ENCODE data around the gene B4GALNT3. TPM values are rescaled to one million over a fixed set of nuclear protein-coding genes. Genes with fewer than 3 reads are reported as not detected.
A peak's percentile ranks its signal among the peaks of the same experiment; 100 is the strongest.

Gene B4GALNT3
- total RNA-seq, 1 donor from 2014 or later = 7.0 TPM

DNA sequence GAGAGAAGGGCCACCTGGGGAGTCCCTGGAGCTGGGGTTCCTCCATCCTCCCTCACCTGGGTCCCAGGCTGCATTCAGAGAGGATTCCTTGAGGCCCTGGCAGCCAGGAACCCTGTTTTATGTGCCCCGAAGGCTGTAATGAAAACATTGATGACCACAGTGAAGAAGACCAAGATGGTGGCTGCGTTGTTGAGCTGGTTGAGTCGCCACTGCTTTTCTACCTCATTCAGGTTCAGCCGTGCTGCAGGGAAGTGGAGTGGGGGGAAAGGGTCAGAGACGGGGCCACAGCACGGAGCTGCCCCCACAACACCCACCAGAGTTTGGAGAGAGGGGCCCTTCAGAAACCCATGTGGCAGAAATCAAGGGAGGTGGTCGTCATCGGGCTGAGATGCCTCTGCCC, 105.4 kb downstream of the B4GALNT3 start:
- H3K4me1 Mint-ChIP-seq = peaks cover 4% of the 10 kb centered on the region
- H3K27me3 Mint-ChIP-seq (ENCODE audit: low read depth) = peaks cover 6% of the 10 kb centered on the region
- TF ChIP-seq, protein P1, sequence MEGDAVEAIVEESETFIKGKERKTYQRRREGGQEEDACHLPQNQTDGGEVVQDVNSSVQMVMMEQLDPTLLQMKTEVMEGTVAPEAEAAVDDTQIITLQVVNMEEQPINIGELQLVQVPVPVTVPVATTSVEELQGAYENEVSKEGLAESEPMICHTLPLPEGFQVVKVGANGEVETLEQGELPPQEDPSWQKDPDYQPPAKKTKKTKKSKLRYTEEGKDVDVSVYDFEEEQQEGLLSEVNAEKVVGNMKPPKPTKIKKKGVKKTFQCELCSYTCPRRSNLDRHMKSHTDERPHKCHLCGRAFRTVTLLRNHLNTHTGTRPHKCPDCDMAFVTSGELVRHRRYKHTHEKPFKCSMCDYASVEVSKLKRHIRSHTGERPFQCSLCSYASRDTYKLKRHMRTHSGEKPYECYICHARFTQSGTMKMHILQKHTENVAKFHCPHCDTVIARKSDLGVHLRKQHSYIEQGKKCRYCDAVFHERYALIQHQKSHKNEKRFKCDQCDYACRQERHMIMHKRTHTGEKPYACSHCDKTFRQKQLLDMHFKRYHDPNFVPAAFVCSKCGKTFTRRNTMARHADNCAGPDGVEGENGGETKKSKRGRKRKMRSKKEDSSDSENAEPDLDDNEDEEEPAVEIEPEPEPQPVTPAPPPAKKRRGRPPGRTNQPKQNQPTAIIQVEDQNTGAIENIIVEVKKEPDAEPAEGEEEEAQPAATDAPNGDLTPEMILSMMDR (IDR thresholded peaks at IDR 0.05; ENCODE audit: unreplicated experiment) = no peak
- no peak overlapping the region for H3K27ac Mint-ChIP-seq
- DNase-seq (ENCODE audit: low spot score in 2 of 2, unreplicated experiment in 2 of 2) = no peak
- H3K9me3 Mint-ChIP-seq = no peaks in the 10 kb centered on the region
- H3K4me3 Mint-ChIP-seq = no peak overlapping the region
- H3K36me3 Mint-ChIP-seq = no peaks in the 10 kb centered on the region

DNA sequence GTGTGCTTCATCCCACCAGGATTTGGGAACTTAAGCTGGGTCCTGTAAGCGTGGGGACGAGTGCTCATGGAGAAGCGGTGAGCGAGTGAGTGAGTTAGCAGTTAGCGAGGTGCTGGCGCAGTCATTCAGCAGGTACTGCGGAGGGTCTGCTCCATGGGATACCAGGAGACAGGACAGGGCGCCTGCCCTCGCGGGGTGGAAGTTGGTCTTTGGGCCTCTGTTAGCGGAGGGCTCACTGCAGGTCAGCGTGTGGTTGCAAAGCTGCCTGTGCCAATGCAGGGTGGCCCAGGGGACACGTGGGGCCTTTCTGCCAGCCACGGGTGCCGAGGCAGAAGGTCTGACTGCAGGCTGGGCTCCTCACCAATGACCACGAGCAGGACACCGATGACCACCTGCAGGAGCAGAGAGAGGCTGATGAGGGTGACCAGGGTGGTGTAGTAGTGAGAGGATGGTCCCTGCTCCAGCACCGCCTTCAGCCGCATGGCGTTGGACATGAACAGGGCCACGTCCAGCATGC, 105.9 kb downstream of the B4GALNT3 start:
- peaks cover 4% of the 10 kb centered on the region for H3K4me1 Mint-ChIP-seq
- no peak for DNase-seq (ENCODE audit: low spot score in 2 of 2, unreplicated experiment in 2 of 2)
- H3K9me3 Mint-ChIP-seq = no peaks in the 10 kb centered on the region
- H3K4me3 Mint-ChIP-seq = no peak overlapping the region
- H3K36me3 Mint-ChIP-seq = no peaks in the 10 kb centered on the region
- TF ChIP-seq, protein P1 (IDR thresholded peaks at IDR 0.05; ENCODE audit: unreplicated experiment) = no peak
- H3K27ac Mint-ChIP-seq = no peak overlapping the region
- peaks cover 4% of the 10 kb centered on the region for H3K27me3 Mint-ChIP-seq (ENCODE audit: low read depth)

DNA sequence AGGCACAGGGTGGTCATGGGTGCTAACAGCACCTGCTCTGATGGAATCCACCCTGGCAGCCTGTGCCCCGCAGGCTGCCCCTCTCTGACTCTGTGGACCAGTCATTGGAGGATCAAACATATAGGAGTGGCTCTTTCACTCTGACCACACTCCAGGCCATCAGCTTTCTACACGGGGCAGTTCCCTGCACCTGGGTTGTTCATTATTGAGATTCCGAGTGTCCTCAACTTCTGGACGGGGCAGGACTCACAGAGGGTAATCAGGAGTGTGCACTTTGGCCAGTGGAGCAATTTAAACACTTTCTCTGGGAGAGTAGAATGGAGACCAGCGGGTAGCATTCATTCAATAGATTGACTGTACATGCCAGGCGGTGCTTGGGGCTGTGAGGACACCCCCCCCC, 108.7 kb downstream of the B4GALNT3 start:
- TF ChIP-seq, protein P1 (IDR thresholded peaks at IDR 0.05; ENCODE audit: unreplicated experiment) = no peak
- no peak for DNase-seq (ENCODE audit: low spot score in 2 of 2, unreplicated experiment in 2 of 2)
- H3K27me3 Mint-ChIP-seq (ENCODE audit: low read depth) = peaks cover 4% of the 10 kb centered on the region
- H3K27ac Mint-ChIP-seq = no peak overlapping the region
- H3K4me3 Mint-ChIP-seq = no peak overlapping the region
- no peaks in the 10 kb centered on the region for H3K9me3 Mint-ChIP-seq
- H3K36me3 Mint-ChIP-seq = no peaks in the 10 kb centered on the region
- peaks cover 17% of the 10 kb centered on the region for H3K4me1 Mint-ChIP-seq

DNA sequence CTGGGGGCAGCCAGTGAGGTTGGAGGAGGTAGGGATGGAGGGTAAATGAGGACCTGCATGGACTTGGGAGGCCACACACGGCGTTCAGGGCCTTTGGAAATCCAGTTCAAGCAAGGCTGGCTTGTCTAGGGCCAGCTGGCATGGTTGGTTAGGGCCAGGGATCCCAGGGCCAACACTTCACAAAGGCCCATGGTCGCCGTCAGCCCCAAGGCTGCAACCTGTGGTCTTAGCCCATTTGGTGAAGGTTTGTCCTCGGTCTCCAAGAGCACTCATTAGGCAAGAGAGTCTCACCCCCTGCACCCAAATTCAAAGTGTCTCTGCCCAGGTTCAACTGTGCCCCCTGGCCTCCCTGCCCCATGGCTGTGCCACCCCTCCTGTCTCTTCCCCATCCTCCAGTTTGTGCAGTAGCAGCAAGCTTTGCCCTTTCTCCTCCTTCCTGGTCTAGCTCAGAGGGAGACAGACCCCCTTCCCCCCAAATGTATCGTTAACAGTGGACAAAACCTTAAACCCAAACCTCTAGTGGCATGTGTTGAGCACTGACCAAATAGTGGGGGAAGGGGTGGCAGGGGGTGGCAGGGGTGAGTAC, 109.4 kb downstream of the B4GALNT3 start:
- Mint-ChIP-seq H3K27ac (no peak overlapping the region), H3K4me3 (peak overlapping the region; percentile 79), H3K9me3 (no peaks in the 10 kb centered on the region), H3K4me1 (peaks cover 17% of the 10 kb centered on the region), H3K36me3 (no peaks in the 10 kb centered on the region), H3K27me3 (ENCODE audit: low read depth) (peaks cover 4% of the 10 kb centered on the region)
- DNase-seq (ENCODE audit: low spot score in 2 of 2, unreplicated experiment in 2 of 2) = no peak
- TF ChIP-seq, protein P1 (IDR thresholded peaks at IDR 0.05; ENCODE audit: unreplicated experiment) = no peak

GRCh38 chr12:569803-570434, 110.2 kb downstream of the B4GALNT3 start:
- H3K9me3 Mint-ChIP-seq = no peaks in the 10 kb centered on the region
- H3K4me3 Mint-ChIP-seq = peak overlapping the region; percentile 79
- peaks cover 17% of the 10 kb centered on the region for H3K4me1 Mint-ChIP-seq
- TF ChIP-seq, protein P1 (IDR thresholded peaks at IDR 0.05; ENCODE audit: unreplicated experiment) = peak; percentile 94
- DNase-seq (ENCODE audit: low spot score in 2 of 2, unreplicated experiment in 2 of 2) = peak; percentile 90 to 94
- H3K36me3 Mint-ChIP-seq = no peaks in the 10 kb centered on the region
- peaks cover 4% of the 10 kb centered on the region for H3K27me3 Mint-ChIP-seq (ENCODE audit: low read depth)
- no peak overlapping the region for H3K27ac Mint-ChIP-seq
